HCT116 (cell line): ENCODE measurements around the gene RPL11.

Experiments used
- EGR1 ChIP-seq: IDR thresholded peaks from 2 replicates; pipeline ENCODE4 v1.6.1; 2012; ENCODE audit warnings: low read depth
- EZH2 ChIP-seq: fragments of 200-600 bp; sonication (generic); IDR thresholded peaks from 2 replicates; pipeline ENCODE4 v1.6.1; 2017; ENCODE audit warnings: antibody characterized with exemption, mixed run types
- EZH2phosphoT487 ChIP-seq: fragments of 200-600 bp; IDR thresholded peaks from 2 replicates; pipeline ENCODE4 v1.6.1; 2018; ENCODE audit warnings: antibody characterized with exemption, borderline replicate concordance
- POLR2A ChIP-seq: IDR thresholded peaks from 2 replicates; pipeline ENCODE4 v1.7.0; 2011; ENCODE audit warnings: borderline replicate concordance; ENCODE audit not compliant: insufficient read depth, insufficient read length; ENCODE audit errors: extremely low read depth
- POLR2AphosphoS5 ChIP-seq: IDR thresholded peaks from 2 replicates; pipeline ENCODE4 v1.6.1; 2011; ENCODE audit warnings: mild to moderate bottlenecking, low read depth, low read length, moderate library complexity
- RAD21 ChIP-seq: IDR thresholded peaks from 2 replicates; pipeline ENCODE4 v1.6.1; 2012; ENCODE audit warnings: low read depth, mild to moderate bottlenecking
- TF ChIP-seq, protein P1 (sequence below), 3 experiments: fragments of 200-600 bp in 1 of 3; sonication (generic) in 1 of 3; IDR thresholded peaks in 2 of 3; conservative IDR thresholded peaks in 1 of 3; 2 replicates each; pipeline ENCODE4 v1.5.1; 2012 to 2017; ENCODE audit warnings: low read depth in 2 of 3, low read length in 2 of 3, antibody characterized with exemption in 1 of 3, borderline replicate concordance in 1 of 3, control low read depth in 1 of 3, mild to moderate bottlenecking in 1 of 3, mixed read lengths in 1 of 3, mixed run types in 1 of 3, moderate library complexity in 1 of 3; ENCODE audit not compliant: insufficient read depth in 1 of 3
- TF ChIP-seq, protein P2 (sequence below): IDR thresholded peaks from 2 replicates; pipeline ENCODE4 v1.6.1; 2012

DNA sequence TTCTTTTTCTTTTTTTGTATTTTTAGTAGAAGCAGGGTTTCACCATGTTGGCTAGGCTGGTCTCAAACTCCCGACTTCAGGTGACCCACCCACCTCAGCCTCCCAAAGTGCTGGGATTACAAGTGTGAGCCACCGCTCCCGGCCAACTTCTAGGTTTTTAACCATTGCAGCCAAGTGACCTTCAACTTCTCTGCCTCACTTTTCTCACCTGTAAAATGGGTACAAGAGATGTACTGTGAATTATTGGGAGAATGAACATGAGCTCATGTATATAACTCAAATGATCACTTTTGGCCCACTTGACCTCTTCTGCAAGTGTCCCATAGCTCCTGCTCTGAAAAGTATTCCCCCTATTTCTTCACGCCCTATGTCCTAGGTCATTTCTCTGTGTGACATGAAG lies 11.8 kb upstream of the RPL11 start:
- no peak for TF ChIP-seq EGR1
- TF ChIP-seq POLR2AphosphoS5: no peak
- TF ChIP-seq, protein P1, sequence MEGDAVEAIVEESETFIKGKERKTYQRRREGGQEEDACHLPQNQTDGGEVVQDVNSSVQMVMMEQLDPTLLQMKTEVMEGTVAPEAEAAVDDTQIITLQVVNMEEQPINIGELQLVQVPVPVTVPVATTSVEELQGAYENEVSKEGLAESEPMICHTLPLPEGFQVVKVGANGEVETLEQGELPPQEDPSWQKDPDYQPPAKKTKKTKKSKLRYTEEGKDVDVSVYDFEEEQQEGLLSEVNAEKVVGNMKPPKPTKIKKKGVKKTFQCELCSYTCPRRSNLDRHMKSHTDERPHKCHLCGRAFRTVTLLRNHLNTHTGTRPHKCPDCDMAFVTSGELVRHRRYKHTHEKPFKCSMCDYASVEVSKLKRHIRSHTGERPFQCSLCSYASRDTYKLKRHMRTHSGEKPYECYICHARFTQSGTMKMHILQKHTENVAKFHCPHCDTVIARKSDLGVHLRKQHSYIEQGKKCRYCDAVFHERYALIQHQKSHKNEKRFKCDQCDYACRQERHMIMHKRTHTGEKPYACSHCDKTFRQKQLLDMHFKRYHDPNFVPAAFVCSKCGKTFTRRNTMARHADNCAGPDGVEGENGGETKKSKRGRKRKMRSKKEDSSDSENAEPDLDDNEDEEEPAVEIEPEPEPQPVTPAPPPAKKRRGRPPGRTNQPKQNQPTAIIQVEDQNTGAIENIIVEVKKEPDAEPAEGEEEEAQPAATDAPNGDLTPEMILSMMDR (IDR thresholded peaks at IDR 0.05 in 2 of 3, conservative IDR thresholded peaks at IDR 0.05 in 1 of 3; ENCODE audit: borderline replicate concordance in 1 of 3, insufficient read depth in 1 of 3, low read depth in 2 of 3, low read length in 2 of 3): no peak
- no peak for TF ChIP-seq EZH2phosphoT487
- no peak for TF ChIP-seq RAD21
- TF ChIP-seq, protein P2, sequence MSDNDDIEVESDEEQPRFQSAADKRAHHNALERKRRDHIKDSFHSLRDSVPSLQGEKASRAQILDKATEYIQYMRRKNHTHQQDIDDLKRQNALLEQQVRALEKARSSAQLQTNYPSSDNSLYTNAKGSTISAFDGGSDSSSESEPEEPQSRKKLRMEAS: no peak
- no peak for TF ChIP-seq POLR2A
- no peak for TF ChIP-seq EZH2
